Activated B cell treated with CpG ODN at 0.5 μM for 24 hours (primary cell): Measurements from ENCODE around the gene PPM1F. TPM values are rescaled to one million over a fixed set of nuclear protein-coding genes. Genes with fewer than 3 reads are reported as not detected.

Source experiments
- ATAC-seq: fragments of 200-7000 bp; cut with Tn5 transposase; one replicate; pipeline ENCODE4 v1.10.0; 2021; ENCODE audit warnings: low read depth, mild to moderate bottlenecking, moderate library complexity
- CTCF ChIA-PET: fragments of 350-600 bp; sonication (Branson Sonifier 250); formaldehyde crosslinking; loops from one replicate; lab custom pipeline; 2021; ENCODE audit warnings: antibody characterized with exemption; lab: Charles Lee
- POLR2A ChIA-PET: fragments of 350-600 bp; sonication (Branson Sonifier 250); formaldehyde crosslinking; loops from one replicate; lab custom pipeline; 2021; ENCODE audit warnings: antibody characterized with exemption; lab: Charles Lee
- DNase-seq: peaks from one replicate; pipeline ENCODE4 v3.0.0; 2022
- H3K27ac Mint-ChIP-seq: one replicate; pipeline ENCODE4 v1.8.0; 2020; ENCODE audit warnings: mixed read lengths
- H3K27me3 Mint-ChIP-seq: one replicate; pipeline ENCODE4 v1.8.0; 2021; ENCODE audit warnings: mixed read lengths
- H3K36me3 Mint-ChIP-seq: one replicate; pipeline ENCODE4 v1.8.0; 2021; ENCODE audit warnings: low read depth, mixed read lengths
- H3K4me1 Mint-ChIP-seq: one replicate; pipeline ENCODE4 v1.8.0; 2021; ENCODE audit warnings: mixed read lengths
- H3K4me3 Mint-ChIP-seq: one replicate; pipeline ENCODE4 v1.8.0; 2020; ENCODE audit warnings: mild to moderate bottlenecking, mixed read lengths
- H3K9me3 Mint-ChIP-seq: one replicate; pipeline ENCODE4 v1.8.0; 2020; ENCODE audit warnings: mixed read lengths
- intact Hi-C: fragments of 100-400 bp; cut with micrococcal nuclease; formaldehyde crosslinking; loops from one replicate; pipeline ENCODE4 v1.15.1; 2024
- total RNA-seq: library from RNA; stranded (reverse); gene quantifications from 2 replicates; pipeline ENCODE4 v1.2.3, GENCODE V29; 2022
- TF ChIP-seq, protein P1 (sequence below): fragments of 200-600 bp; IDR thresholded peaks from one replicate; pipeline ENCODE4 v1.8.0; 2022; ENCODE audit warnings: antibody characterized with exemption, mild to moderate bottlenecking

PPM1F gene, protein sequence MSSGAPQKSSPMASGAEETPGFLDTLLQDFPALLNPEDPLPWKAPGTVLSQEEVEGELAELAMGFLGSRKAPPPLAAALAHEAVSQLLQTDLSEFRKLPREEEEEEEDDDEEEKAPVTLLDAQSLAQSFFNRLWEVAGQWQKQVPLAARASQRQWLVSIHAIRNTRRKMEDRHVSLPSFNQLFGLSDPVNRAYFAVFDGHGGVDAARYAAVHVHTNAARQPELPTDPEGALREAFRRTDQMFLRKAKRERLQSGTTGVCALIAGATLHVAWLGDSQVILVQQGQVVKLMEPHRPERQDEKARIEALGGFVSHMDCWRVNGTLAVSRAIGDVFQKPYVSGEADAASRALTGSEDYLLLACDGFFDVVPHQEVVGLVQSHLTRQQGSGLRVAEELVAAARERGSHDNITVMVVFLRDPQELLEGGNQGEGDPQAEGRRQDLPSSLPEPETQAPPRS
- 18.2 and 21.1 TPM in 2 replicates for total RNA-seq

- H3K27ac Mint-ChIP-seq = peak within 1 kb of the TSS; percentile 76
- no peaks in the 10 kb centered on the region for H3K36me3 Mint-ChIP-seq
- intact Hi-C loops = loop anchor here (2.0 to 5.0 kb wide), 4 partner anchors 14 to 240 kb away; partner anchors contain the start of gene MAPK1
- ChIA-PET CTCF (interaction anchor here (0.7 to 2.9 kb wide), 12 partner anchors 8 to 243 kb away, joined by 3 to 66 read pairs (median 7); partner anchors contain the start of gene YPEL1), POLR2A (interaction anchor here (0.6 to 2.4 kb wide), 6 partner anchors 11 to 240 kb away, joined by 4 to 9 read pairs (median 4); partner anchors contain the start of gene TOP3B)
- H3K27me3 Mint-ChIP-seq = no peaks in the 10 kb centered on the region
- TF ChIP-seq, protein P1, sequence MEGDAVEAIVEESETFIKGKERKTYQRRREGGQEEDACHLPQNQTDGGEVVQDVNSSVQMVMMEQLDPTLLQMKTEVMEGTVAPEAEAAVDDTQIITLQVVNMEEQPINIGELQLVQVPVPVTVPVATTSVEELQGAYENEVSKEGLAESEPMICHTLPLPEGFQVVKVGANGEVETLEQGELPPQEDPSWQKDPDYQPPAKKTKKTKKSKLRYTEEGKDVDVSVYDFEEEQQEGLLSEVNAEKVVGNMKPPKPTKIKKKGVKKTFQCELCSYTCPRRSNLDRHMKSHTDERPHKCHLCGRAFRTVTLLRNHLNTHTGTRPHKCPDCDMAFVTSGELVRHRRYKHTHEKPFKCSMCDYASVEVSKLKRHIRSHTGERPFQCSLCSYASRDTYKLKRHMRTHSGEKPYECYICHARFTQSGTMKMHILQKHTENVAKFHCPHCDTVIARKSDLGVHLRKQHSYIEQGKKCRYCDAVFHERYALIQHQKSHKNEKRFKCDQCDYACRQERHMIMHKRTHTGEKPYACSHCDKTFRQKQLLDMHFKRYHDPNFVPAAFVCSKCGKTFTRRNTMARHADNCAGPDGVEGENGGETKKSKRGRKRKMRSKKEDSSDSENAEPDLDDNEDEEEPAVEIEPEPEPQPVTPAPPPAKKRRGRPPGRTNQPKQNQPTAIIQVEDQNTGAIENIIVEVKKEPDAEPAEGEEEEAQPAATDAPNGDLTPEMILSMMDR = no peak
- peak within 1 kb of the TSS; percentile 93 for H3K4me3 Mint-ChIP-seq
- ATAC-seq (peak; percentile 86), DNase-seq (peak; percentile 98)
- no peaks in the 10 kb centered on the region for H3K9me3 Mint-ChIP-seq
- H3K4me1 Mint-ChIP-seq = peaks cover 15% of the 10 kb centered on the region
These were observed at the start of gene PPM1F for GRCh38 chr22:21952586-21953571. Gene PPM1F (minus strand): TSS chr22:21952848. CDS start chr22:21946048, 6,800 bp downstream.

DNA sequence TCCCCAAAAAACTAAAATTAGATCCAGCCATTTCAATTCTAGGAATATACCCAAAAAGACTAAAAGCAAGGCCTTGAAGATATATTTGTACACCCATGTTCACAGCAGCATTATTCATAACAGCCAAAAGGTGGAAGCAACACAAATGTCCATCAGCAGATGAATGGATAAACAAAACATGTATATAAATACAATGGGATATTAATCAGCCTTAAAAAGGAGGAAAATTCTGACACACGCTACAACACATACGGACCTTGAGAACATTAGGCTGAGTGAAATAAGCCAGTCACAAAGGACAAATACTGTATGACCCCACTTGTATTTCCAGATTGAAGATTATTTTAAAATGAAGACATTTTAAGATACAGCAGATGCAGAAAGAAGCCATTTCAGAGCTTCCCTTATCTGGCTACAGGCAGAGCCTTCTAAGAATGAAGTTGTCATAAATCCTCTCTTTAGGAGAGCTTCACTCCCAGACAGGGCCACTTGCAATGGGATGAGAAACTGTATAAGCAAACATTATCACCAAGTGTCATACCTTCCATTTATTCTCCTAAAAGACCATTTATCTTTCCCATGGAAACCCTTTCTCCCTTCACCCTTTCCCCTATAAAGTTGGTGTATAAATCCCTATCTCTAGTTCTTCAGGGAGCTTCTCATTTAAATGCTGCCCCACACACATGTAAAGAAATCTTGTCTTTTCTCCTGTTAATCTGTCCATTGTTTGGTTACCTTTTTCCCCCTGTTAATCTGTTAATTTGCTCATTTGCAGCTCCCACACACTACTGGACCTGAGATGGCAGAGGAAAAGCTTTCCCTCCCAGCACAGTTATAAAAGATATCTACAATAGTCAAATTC is 49.2 kb upstream of the PPM1F start:
- intact Hi-C loops = no loop called here
- ChIA-PET POLR2A (no interaction called here), CTCF (interaction anchor here (1.2 kb wide), 1 partner anchor 341 kb away, joined by 3 read pairs; no protein-coding TSS in a partner anchor)
- TF ChIP-seq, protein P1 = no peak
- no peaks in the 10 kb centered on the region for H3K27me3 Mint-ChIP-seq
- ATAC-seq = no peak
- no peak overlapping the region for H3K4me3 Mint-ChIP-seq
- no peak overlapping the region for H3K27ac Mint-ChIP-seq
- H3K36me3 Mint-ChIP-seq = no peaks in the 10 kb centered on the region
- H3K4me1 Mint-ChIP-seq = no peaks in the 10 kb centered on the region
- DNase-seq = no peak
- no peaks in the 10 kb centered on the region for H3K9me3 Mint-ChIP-seq

GRCh38 chr22:21998595-21999247 is 46.1 kb upstream of the PPM1F start:
- intact Hi-C loops = no loop called here
- Mint-ChIP-seq H3K27me3 (no peaks in the 10 kb centered on the region), H3K27ac (no peak overlapping the region), H3K36me3 (no peaks in the 10 kb centered on the region), H3K4me1 (no peaks in the 10 kb centered on the region), H3K9me3 (no peaks in the 10 kb centered on the region), H3K4me3 (no peak overlapping the region)
- ChIA-PET CTCF (no interaction called here), POLR2A (interaction anchor here (1.2 kb wide), 1 partner anchor 31 kb away, joined by 3 read pairs; no protein-coding TSS in a partner anchor)
- DNase-seq (no peak), ATAC-seq (no peak)
- TF ChIP-seq, protein P1 = no peak

DNA sequence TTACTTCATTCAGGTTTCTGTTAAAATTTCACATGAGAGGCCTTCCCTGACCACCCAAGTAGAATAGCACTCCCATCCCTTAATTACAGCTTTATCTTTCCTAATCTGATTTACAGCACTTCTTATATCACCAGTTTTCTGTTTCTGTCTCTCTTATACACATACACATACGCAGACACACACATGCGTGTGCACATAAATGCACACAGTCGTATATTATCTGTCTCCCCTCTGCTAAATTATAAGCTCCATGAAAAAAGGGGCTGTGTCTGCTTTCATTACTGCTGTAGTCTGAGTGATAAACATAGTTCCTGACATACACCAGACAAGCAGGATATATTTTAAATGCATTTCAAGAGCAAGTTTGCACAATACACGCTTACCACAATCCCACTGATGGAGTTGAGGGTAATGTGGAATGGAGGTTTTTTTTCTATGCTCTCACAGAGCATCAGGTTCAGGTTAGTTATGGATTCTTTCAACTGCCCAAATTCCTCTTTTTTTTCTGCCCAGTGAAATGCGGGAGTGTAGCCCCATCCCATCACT is 43.6 kb upstream of the PPM1F start:
- intact Hi-C loops = no loop called here
- POLR2A ChIA-PET = interaction anchor here (0.6 kb wide), 1 partner anchor 250 kb away, joined by 3 read pairs; no protein-coding TSS in a partner anchor
- Mint-ChIP-seq H3K4me3 (no peak overlapping the region), H3K27ac (no peak overlapping the region), H3K27me3 (no peaks in the 10 kb centered on the region), H3K9me3 (no peaks in the 10 kb centered on the region), H3K36me3 (no peaks in the 10 kb centered on the region), H3K4me1 (no peaks in the 10 kb centered on the region)
- DNase-seq = no peak
- no peak for ATAC-seq
- CTCF ChIA-PET = no interaction called here
- TF ChIP-seq, protein P1 = no peak
